Kasumi-1 (cell line): ENCODE measurements around the gene ALDH1A2.
"Not testable (repeated sequence)": the region's sequence is repeated elsewhere in the genome, so short reads cannot be mapped to it uniquely, and the experiment has no call there.

Experiments used
- DNase-seq, 2 experiments: peaks; one replicate each; lab custom pipeline; 2025; lab: John Stamatoyannopoulos, UW

ALDH1A2 gene

DNA sequence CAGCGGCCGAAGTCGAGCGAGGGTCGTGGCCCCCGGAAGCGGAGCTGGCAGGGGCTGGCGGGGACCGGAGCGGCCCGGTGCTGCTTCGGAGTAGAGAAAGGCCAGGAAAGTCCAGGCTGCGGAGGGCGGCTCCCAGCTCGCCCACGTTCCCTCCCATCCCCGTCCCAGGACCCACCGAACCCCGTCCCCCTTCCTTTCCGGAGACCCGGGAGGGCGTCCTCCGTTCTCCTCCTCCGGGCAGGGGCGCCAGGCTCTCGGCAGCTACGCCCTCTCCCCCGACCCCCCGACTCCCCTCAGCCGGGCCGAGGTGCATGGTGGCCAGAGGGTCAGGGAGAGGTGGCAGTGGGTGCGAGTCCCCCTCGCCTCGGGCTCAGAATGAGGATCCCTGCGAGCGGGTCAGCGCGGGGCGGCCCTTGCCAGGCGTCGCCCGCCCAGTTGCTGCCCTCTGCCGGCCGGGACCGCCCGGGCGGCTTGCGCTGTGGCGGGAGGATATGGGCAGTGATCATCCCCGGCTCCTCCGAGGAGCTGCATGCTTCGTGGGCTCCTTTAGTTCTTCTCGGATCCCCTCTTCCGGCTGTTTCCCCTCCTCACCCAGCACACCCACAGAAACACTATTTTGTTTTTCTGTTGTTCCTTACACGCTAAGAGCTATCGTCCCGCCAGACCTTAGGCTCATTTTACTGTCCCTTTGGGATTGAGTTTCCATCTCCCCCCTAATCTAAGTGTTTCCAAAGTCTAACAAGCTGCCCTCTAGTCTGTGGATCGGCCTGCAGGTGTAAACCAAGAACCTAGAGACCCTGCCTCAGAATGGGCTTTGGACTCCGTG is 744 bp upstream of the ALDH1A2 start:
- DNase-seq = no peak

DNA sequence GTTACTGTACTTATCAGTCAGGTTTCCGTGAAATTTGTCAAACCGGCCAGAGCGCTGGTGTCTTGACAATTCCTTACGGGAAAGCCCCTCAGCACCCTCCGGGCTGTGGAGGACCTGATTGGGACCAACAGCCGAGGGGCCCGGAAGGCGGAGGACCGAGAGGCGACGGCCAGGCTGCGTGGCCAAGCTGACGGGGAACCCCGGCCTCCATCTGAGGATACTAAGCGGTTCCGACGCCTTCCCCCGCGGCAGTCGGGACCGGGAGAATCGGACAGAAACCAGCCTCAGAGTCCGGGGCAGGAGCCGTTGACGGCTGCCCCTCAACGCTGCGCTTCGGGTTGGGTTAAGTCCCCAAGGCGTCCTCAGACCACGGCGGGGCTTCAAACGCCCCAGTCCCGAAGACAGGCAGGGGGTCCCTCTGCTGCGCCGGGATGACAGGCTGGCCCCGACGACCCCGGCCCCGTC is 499 bp downstream of the ALDH1A2 start:
- DNase-seq = no peak

DNA sequence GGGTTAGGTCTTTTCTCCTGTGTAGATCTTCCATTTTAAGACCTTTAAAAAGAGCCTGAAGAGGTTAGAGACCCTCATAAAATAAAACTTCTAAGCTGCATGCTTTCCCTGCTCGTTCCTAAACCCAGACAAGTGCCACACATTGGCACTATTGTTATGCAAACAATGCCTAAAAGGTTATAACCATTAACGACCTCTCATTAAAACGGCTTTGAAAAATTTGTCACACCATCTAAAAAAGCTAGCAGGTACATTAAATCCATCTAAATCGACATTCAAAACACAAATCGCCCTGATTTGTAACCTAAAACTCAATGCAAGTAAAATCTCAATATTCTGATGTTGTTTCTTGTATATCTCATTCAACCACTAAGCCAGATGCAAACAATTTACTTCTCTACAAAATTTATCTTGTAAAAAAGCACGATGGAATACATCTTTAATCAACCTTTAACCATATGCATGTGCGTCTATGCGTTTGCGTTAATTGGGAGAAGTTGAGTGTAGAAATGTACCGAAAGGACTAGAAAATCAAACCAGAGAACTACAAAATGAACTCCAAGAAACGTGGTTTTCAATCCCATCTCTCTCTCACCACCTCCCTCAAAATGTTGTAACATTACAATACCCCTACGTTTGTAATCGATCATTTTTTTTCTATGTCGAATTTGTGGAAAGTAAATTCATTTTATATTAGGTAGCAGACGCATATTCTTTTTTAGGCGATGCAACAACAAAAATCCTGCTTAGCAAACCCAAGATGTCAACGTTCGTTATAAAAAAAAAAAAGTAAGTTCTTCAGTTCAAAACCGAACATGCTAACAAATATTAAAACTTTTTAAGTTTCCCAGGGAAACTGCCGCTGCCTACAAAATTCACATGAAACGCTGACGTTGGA is 1.2 kb downstream of the ALDH1A2 start:
- DNase-seq = no peak

DNA sequence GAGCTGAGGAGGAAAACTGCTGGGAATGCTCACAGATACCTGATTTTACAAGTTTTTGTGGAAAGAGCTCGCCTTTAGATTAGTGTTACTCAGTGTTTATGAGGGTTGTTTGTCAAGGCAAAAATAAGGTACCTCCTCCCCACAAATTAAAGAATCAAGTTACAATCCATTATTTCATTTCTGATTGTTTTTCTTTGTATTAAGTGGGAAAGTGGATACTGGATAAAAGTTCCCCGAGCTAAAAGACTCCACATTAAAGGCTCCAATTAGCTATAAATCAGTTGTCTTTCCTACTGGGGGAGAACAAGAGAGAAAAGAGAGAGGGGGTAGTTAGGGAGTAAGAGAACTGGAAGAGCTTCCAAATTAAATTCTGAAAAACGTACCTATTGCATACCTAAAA is 1.9 kb downstream of the ALDH1A2 start:
- DNase-seq = no peak

DNA sequence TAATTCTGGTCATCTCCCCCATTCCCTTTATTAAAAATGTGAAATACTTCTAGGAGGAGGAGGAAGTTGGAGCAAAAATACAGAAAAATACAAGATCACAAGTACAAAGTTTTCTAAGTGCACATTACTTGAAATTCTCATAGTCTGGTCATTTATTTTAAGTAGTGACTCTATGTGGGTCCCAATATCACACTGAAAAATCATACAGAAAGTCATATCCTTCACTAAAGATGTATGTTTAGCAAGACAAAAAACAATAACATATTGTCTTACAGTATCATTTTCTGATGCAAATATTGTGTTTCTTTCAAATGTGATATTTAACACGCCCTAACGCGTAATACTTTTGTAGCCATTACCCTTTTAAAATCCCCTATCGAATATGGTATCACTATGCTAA is 2.5 kb downstream of the ALDH1A2 start:
- no peak for DNase-seq

GRCh38 chr15:58062175-58062574 is 3.3 kb downstream of the ALDH1A2 start:
- no peak for DNase-seq

- no peak for DNase-seq
Measured at GRCh38 chr15:58060575-58060974, 4.9 kb downstream of the ALDH1A2 start.

- no peak for DNase-seq
Measured at GRCh38 chr15:58058729-58059128, 6.8 kb downstream of the ALDH1A2 start.

DNA sequence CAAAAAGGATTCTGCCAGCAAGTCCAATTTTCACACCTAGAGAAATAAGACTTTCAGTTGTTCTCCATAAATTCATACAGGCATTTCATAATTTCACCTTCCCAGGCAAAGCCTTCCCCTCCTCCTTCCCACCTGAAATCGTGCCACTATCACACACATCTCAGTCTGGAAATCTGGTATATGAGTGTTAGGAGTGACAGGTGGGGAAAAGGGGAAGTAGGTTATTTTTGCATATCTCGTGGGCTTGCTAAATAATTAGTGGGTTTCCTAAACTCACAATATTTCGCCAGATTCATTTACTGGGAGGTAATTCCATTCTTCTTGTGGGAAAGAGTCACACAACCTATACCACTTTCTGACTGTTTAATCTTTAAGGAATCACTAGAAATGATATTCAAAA is 7.4 kb downstream of the ALDH1A2 start:
- no peak for DNase-seq

- no peak for DNase-seq
Measured at GRCh38 chr15:58057559-58057958, 8.0 kb downstream of the ALDH1A2 start.

DNA sequence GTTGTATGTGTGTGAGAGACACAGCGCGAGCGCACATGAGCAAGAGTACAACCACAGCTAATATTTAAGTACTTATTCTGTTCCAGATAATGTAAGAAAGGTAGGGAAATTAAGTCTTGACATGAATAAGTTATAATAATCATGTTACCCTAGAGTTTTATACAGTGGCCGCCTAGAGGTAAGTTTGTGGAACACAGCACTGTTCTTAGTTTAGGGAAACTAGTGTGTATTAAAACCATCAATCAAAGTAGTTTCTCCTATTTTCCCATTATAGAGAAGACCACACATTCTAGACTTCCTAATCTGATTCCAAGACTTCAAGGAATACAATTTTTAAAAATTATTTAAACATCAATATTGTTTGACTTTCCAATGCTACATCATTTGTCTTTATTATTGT is 9.5 kb downstream of the ALDH1A2 start:
- peak in 1 of 2 experiments; percentile 19 for DNase-seq

- no peak for DNase-seq
Measured at GRCh38 chr15:58053315-58054153, 12.0 kb downstream of the ALDH1A2 start.

GRCh38 chr15:58052334-58052733 is 13.2 kb downstream of the ALDH1A2 start:
- no peak for DNase-seq

GRCh38 chr15:58049520-58050227 is 15.8 kb downstream of the ALDH1A2 start:
- no peak for DNase-seq

- no peak for DNase-seq
Measured at GRCh38 chr15:58048261-58048660, 17.2 kb downstream of the ALDH1A2 start.

- DNase-seq = no peak
Measured at GRCh38 chr15:58047149-58047548, 18.4 kb downstream of the ALDH1A2 start.

- DNase-seq = no peak
Measured at GRCh38 chr15:58046467-58046866, 19.0 kb downstream of the ALDH1A2 start.

DNA sequence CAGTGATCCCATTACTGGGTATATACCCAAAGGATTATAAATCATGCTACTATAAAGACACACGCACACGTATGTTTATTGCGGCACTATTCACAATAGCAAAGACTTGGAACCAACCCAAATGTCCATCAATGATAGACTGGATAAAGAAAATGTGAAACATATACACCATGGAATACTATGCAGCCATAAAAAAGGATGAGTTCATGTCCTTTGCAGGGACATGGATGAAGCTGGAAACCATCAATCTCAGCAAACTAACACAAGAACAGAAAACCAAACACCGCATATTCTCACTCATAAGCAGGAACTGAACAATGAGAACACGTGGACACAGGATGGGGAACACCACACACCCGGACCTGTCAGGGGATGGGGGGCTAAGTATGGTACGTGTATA is 20.1 kb downstream of the ALDH1A2 start:
- not testable (repeated sequence) for DNase-seq

DNA sequence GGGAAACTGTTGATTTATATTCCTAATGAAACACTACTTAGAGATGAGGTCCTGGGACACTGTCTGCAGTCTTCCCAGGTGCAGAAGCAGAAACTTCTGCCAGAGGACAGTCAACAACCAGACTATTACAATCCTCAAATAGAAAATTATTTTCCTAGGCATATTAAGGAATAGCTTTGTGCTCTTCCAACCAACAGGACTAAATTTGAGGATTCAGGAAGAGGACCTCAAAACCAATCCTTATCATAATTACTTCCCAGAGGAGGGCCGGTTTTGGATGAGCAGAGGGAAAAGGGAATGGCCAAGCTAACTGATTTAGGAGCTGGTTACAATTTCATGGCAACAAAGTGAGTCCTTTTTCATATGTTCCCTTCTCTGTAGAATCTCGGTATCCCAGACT is 21.0 kb downstream of the ALDH1A2 start:
- no peak for DNase-seq

- DNase-seq = peak; percentile 48 to 68
Measured at GRCh38 chr15:58043192-58043903, 22.2 kb downstream of the ALDH1A2 start.

GRCh38 chr15:58042006-58042405 is 23.5 kb downstream of the ALDH1A2 start:
- DNase-seq = no peak
